ENCODE measurements around the gene PAK1IP1. TPM values are rescaled to one million over a fixed set of nuclear protein-coding genes. Genes with fewer than 3 reads are reported as not detected.
"Not testable (repeated sequence)": the region's sequence is repeated elsewhere in the genome, so short reads cannot be mapped to it uniquely, and the experiment has no call there.

Gene PAK1IP1
- total RNA-seq, 3 donors from 2014 or later (not counting 1 experiment from before 2014, with no cell fraction given) = 3.6 to 5.2 (median 4.6) TPM

GRCh38 chr6:10659699-10660348 lies 34.9 kb upstream of the PAK1IP1 start:
- Mint-ChIP-seq H3K9me3 (no peaks in the 10 kb centered on the region), H3K27me3 (ENCODE audit: low read depth in 2 of 2) (peaks cover 2 to 16% of the 10 kb centered on the region in 2 donors), H3K27ac (peak overlapping the region in 1 of 2 donors; percentile 42), H3K4me1 (peaks cover 9 to 10% of the 10 kb centered on the region in 2 donors), H3K36me3 (no peaks in the 10 kb centered on the region), H3K4me3 (no peak overlapping the region)
- no peaks in the 10 kb centered on the region for H3K36me3 ChIP-seq (ENCODE audit: control insufficient read depth, insufficient read depth, low read length)
- ATAC-seq (peak in 1 of 3 donors; percentile 34), DNase-seq (peak in 1 of 2 donors; percentile 4)
- TF ChIP-seq, protein P1, sequence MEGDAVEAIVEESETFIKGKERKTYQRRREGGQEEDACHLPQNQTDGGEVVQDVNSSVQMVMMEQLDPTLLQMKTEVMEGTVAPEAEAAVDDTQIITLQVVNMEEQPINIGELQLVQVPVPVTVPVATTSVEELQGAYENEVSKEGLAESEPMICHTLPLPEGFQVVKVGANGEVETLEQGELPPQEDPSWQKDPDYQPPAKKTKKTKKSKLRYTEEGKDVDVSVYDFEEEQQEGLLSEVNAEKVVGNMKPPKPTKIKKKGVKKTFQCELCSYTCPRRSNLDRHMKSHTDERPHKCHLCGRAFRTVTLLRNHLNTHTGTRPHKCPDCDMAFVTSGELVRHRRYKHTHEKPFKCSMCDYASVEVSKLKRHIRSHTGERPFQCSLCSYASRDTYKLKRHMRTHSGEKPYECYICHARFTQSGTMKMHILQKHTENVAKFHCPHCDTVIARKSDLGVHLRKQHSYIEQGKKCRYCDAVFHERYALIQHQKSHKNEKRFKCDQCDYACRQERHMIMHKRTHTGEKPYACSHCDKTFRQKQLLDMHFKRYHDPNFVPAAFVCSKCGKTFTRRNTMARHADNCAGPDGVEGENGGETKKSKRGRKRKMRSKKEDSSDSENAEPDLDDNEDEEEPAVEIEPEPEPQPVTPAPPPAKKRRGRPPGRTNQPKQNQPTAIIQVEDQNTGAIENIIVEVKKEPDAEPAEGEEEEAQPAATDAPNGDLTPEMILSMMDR (IDR thresholded peaks at IDR 0.05) = no peak
- intact Hi-C loops (cut with micrococcal nuclease) = no loop called here
- 81% methylated on average over 48 of the region's 48 CpGs for WGBS (ENCODE audit: insufficient coverage)
- peaks cover 8% of the 10 kb centered on the region for H3K4me1 ChIP-seq (ENCODE audit: control insufficient read depth, insufficient read depth, low read length)
- H3K27ac ChIP-seq (ENCODE audit: low read length) = no peak overlapping the region
- no peaks in the 10 kb centered on the region for H3K9me3 ChIP-seq (ENCODE audit: control insufficient read depth, insufficient read depth, low read length)
- peak overlapping the region; percentile 27 for H3K4me3 ChIP-seq (ENCODE audit: low read length)
- H3K27me3 ChIP-seq (ENCODE audit: control insufficient read depth, insufficient read depth, low read length) = no peaks in the 10 kb centered on the region

GRCh38 chr6:10660431-10661191 lies 34.2 kb upstream of the PAK1IP1 start:
- ATAC-seq; H3K36me3 ChIP-seq (ENCODE audit: control insufficient read depth, insufficient read depth, low read length); H3K27me3 ChIP-seq (ENCODE audit: control insufficient read depth, insufficient read depth, low read length); H3K36me3 Mint-ChIP-seq; H3K9me3 ChIP-seq (ENCODE audit: control insufficient read depth, insufficient read depth, low read length); H3K27ac Mint-ChIP-seq; H3K4me1 ChIP-seq (ENCODE audit: control insufficient read depth, insufficient read depth, low read length); H3K4me1 Mint-ChIP-seq; H3K4me3 ChIP-seq (ENCODE audit: low read length); H3K27ac ChIP-seq (ENCODE audit: low read length); DNase-seq; intact Hi-C loops (cut with micrococcal nuclease); H3K9me3 Mint-ChIP-seq: not testable (repeated sequence)
- Mint-ChIP-seq H3K4me3 (peak overlapping the region; percentile 28), H3K27me3 (ENCODE audit: low read depth in 2 of 2) (peaks cover 4 to 13% of the 10 kb centered on the region in 2 donors)
- WGBS (ENCODE audit: insufficient coverage) = 88% methylated on average over 11 of the region's 11 CpGs

- Mint-ChIP-seq H3K36me3 (peaks cover 6% of the 10 kb centered on the region), H3K27ac (no peak overlapping the region), H3K4me1 (no peaks in the 10 kb centered on the region), H3K27me3 (ENCODE audit: low read depth in 2 of 2) (peaks cover 11 to 26% of the 10 kb centered on the region in 2 donors), H3K9me3 (no peaks in the 10 kb centered on the region), H3K4me3 (no peak overlapping the region)
- Histone ChIP-seq H3K27me3 (ENCODE audit: control insufficient read depth, insufficient read depth, low read length) (no peaks in the 10 kb centered on the region), H3K4me3 (ENCODE audit: low read length) (no peak overlapping the region), H3K27ac (ENCODE audit: low read length) (no peak overlapping the region), H3K4me1 (ENCODE audit: control insufficient read depth, insufficient read depth, low read length) (no peaks in the 10 kb centered on the region), H3K9me3 (ENCODE audit: control insufficient read depth, insufficient read depth, low read length) (no peaks in the 10 kb centered on the region), H3K36me3 (ENCODE audit: control insufficient read depth, insufficient read depth, low read length) (no peaks in the 10 kb centered on the region)
- intact Hi-C loops (cut with micrococcal nuclease) = no loop called here
- TF ChIP-seq, protein P1 (IDR thresholded peaks at IDR 0.05) = no peak
- DNase-seq = no peak
- no peak for ATAC-seq
- 97% methylated on average over 8 of the region's 8 CpGs for WGBS (ENCODE audit: insufficient coverage)
These were observed 32.6 kb upstream of the PAK1IP1 start for GRCh38 chr6:10662207-10662606.

- no peaks in the 10 kb centered on the region for H3K4me1 ChIP-seq (ENCODE audit: control insufficient read depth, insufficient read depth, low read length)
- no peaks in the 10 kb centered on the region for H3K27me3 ChIP-seq (ENCODE audit: control insufficient read depth, insufficient read depth, low read length)
- H3K9me3 ChIP-seq (ENCODE audit: control insufficient read depth, insufficient read depth, low read length) = no peaks in the 10 kb centered on the region
- no peaks in the 10 kb centered on the region for H3K4me1 Mint-ChIP-seq
- no peaks in the 10 kb centered on the region for H3K9me3 Mint-ChIP-seq
- H3K36me3 ChIP-seq (ENCODE audit: control insufficient read depth, insufficient read depth, low read length) = no peaks in the 10 kb centered on the region
- no peak for DNase-seq
- TF ChIP-seq, protein P1 (IDR thresholded peaks at IDR 0.05) = no peak
- H3K27ac Mint-ChIP-seq = no peak overlapping the region
- H3K27me3 Mint-ChIP-seq (ENCODE audit: low read depth in 2 of 2) = peaks cover 11 to 31% of the 10 kb centered on the region in 2 donors
- H3K36me3 Mint-ChIP-seq = peaks cover 10% of the 10 kb centered on the region
- no peak for ATAC-seq
- no peak overlapping the region for H3K27ac ChIP-seq (ENCODE audit: low read length)
- no peak overlapping the region for H3K4me3 ChIP-seq (ENCODE audit: low read length)
- WGBS (ENCODE audit: insufficient coverage) = 96% methylated on average over 2 of the region's 2 CpGs
- no peak overlapping the region for H3K4me3 Mint-ChIP-seq
- intact Hi-C loops (cut with micrococcal nuclease) = no loop called here
These were observed 32.0 kb upstream of the PAK1IP1 start for GRCh38 chr6:10662742-10663141.

DNA sequence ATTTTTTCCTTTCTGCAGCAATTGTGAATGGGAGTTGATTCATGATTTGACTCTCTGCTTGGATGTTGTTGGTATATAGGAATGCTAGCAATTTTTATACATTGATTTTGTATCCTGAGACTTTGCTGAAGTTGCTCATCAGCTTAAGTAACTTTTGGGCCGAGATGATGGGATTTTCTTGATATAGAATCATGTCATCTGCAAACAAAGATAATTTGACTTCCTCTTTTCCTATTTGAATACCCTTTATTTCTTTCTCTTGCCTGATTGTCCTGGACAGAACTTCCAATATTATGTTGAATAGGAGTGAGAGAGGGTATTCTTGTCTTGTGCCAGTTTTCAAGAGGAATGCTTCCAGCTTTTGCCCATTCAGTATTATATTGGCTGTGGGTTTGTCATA lies 29.2 kb upstream of the PAK1IP1 start:
- DNase-seq; H3K4me3 ChIP-seq (ENCODE audit: low read length); H3K27ac Mint-ChIP-seq; H3K4me1 ChIP-seq (ENCODE audit: control insufficient read depth, insufficient read depth, low read length); H3K4me1 Mint-ChIP-seq; H3K9me3 Mint-ChIP-seq; H3K9me3 ChIP-seq (ENCODE audit: control insufficient read depth, insufficient read depth, low read length); intact Hi-C loops (cut with micrococcal nuclease); H3K27ac ChIP-seq (ENCODE audit: low read length); H3K4me3 Mint-ChIP-seq; H3K36me3 ChIP-seq (ENCODE audit: control insufficient read depth, insufficient read depth, low read length); ATAC-seq; H3K27me3 ChIP-seq (ENCODE audit: control insufficient read depth, insufficient read depth, low read length): not testable (repeated sequence)
- peaks cover 11% of the 10 kb centered on the region for H3K36me3 Mint-ChIP-seq
- H3K27me3 Mint-ChIP-seq (ENCODE audit: low read depth in 2 of 2) = peaks cover 13 to 33% of the 10 kb centered on the region in 2 donors
- WGBS (ENCODE audit: insufficient coverage) = 20% methylated on average over 1 of the region's 1 CpG

Data from natural killer cell (primary cell).